Measurements from ENCODE around the gene GNAT1. TPM values are rescaled to one million over a fixed set of nuclear protein-coding genes. Genes with fewer than 3 reads are reported as not detected.

The GNAT1 gene
- total and polyA plus RNA-seq, 2 of the 13 experiments (the other 11 are each of a cell fraction or from before 2014, with no cell fraction given): 0.15 TPM; not detected in 1

DNA sequence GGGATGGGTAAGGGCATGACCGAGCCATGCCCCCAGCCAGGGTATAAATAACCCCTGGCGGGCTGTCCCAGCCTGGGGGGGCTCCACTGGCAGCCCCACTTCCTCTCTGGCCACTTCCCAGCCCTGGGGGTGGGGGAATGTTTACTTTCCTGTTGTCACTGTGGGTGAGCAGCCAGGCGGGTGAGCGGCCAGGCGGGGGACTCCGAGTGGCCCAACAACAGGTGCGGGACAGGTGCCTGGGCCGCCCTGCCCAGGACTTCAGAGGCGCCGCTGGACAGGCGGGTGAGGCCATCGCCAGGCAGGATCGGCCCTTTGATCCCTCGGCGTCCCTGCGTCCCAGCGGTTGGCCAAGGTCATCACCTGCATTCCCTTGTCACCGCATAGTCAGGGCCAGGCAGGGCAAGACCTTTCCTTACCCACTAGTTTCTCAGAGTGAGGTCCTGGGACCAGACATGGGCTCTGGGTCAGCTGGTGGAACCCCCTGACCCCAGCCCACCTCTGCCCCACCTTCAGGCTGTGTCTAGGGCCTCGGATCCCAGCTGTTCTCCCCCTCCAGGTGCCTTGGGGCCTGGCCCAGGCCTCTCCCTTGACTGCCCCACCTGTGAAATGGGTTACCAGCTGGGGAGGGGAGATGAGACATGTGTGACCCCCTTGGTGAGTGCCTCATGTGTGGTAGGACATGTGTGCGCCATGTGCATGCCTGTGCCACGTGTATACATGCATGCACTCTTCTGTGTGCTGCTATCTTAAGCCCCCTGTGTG, 19.7 kb upstream of the GNAT1 start (continued):
- TF ChIP-seq POLR2G (IDR thresholded peaks at IDR 0.05; ENCODE audit: low read depth, low read length) (no peak), ZSCAN5A (CRISPR knock-in tag; IDR thresholded peaks at IDR 0.05; ENCODE audit: borderline replicate concordance) (no peak; the same call in 1 of the 2 replicates), ZNF446 (CRISPR knock-in tag; IDR thresholded peaks at IDR 0.05) (no peak), TRIM24 (CRISPR knock-in tag; IDR thresholded peaks at IDR 0.05) (peak; percentile 84; the same call in 1 of the 2 replicates), SRSF4 (IDR thresholded peaks at IDR 0.05; ENCODE audit: low read depth, low read length, poor library complexity, severe bottlenecking) (no peak), USF2 (IDR thresholded peaks at IDR 0.05; ENCODE audit: low read depth, low read length) (no peak), USF2 (CRISPR knock-in tag; IDR thresholded peaks at IDR 0.05; ENCODE audit: borderline replicate concordance) (no peak), KDM4B (CRISPR knock-in tag; IDR thresholded peaks at IDR 0.05) (peak; percentile 96), NFE2 (CRISPR knock-in tag; IDR thresholded peaks at IDR 0.05) (0 out of 2 replicates have a peak, but pooled peaks have one; percentile 25), MIXL1 (CRISPR knock-in tag; IDR thresholded peaks at IDR 0.05) (peak; percentile 42; the same call in 1 of the 2 replicates), REST (IDR thresholded peaks at IDR 0.05; ENCODE audit: borderline replicate concordance in 1 of 2, low read depth in 1 of 2, low read length in 2 of 2) (peak in 1 of 2 experiments; percentile 50; a peak in 1 of 4 replicates), ATF2 (CRISPR knock-in tag; IDR thresholded peaks at IDR 0.05) (peak; percentile 97), IRF2 (CRISPR knock-in tag; IDR thresholded peaks at IDR 0.05) (peak; percentile 97)
- TF ChIP-seq, protein P1, sequence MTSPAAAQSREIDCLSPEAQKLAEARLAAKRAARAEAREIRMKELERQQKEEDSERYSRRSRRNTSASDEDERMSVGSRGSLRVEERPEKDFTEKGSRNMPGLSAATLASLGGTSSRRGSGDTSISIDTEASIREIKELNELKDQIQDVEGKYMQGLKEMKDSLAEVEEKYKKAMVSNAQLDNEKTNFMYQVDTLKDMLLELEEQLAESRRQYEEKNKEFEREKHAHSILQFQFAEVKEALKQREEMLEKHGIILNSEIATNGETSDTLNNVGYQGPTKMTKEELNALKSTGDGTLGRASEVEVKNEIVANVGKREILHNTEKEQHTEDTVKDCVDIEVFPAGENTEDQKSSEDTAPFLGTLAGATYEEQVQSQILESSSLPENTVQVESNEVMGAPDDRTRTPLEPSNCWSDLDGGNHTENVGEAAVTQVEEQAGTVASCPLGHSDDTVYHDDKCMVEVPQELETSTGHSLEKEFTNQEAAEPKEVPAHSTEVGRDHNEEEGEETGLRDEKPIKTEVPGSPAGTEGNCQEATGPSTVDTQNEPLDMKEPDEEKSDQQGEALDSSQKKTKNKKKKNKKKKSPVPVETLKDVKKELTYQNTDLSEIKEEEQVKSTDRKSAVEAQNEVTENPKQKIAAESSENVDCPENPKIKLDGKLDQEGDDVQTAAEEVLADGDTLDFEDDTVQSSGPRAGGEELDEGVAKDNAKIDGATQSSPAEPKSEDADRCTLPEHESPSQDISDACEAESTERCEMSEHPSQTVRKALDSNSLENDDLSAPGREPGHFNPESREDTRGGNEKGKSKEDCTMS (CRISPR knock-in tag; conservative IDR thresholded peaks at IDR 0.05): no peak

Measured in HepG2 (cell line).